CD4-positive, alpha-beta T cell (primary cell): ENCODE results near the gene OST4. TPM values are rescaled to one million over a fixed set of nuclear protein-coding genes. Genes with fewer than 3 reads are reported as not detected.
A peak's percentile ranks its signal among the peaks of the same experiment; 100 is the strongest.
"Not testable (repeated sequence)": the region's sequence is repeated elsewhere in the genome, so short reads cannot be mapped to it uniquely, and the experiment has no call there.

Experiments
- ATAC-seq: fragments of 200-7000 bp; cut with Tn5 transposase; one replicate; pipeline ENCODE4 v1.10.0; 2022; ENCODE audit warnings: mild to moderate bottlenecking; ENCODE audit not compliant: poor library complexity
- CTCF ChIA-PET: fragments of 350-600 bp; sonication (Branson Sonifier 250); formaldehyde crosslinking; loops from one replicate; lab custom pipeline; 2021; ENCODE audit warnings: antibody characterized with exemption, inconsistent platforms; lab: Charles Lee
- POLR2A ChIA-PET: fragments of 350-600 bp; sonication (Branson Sonifier 250); formaldehyde crosslinking; loops from one replicate; lab custom pipeline; 2021; ENCODE audit warnings: antibody characterized with exemption, inconsistent platforms; lab: Charles Lee
- DNase-seq, 14 experiments: peaks; one replicate each; pipeline ENCODE4 v3.0.0-alpha.2; 2013 to 2020; ENCODE audit warnings: mixed read lengths in 2 of 14
- H3K27ac ChIP-seq, 2 donors: one replicate each; pipeline versions ENCODE4 v1.5.1 to v1.7.0; 2013; ENCODE audit warnings: low read length in 2 of 2, low read depth in 1 of 2, mild to moderate bottlenecking in 1 of 2
- H3K27me3 ChIP-seq, 2 experiments: 1 replicate in 1 of 2; 2 replicates in 1 of 2; pipeline versions ENCODE4 v1.6.1 to v1.7.0; 2013; ENCODE audit warnings: low read length in 2 of 2, control low read depth in 1 of 2, mild to moderate bottlenecking in 1 of 2, moderate library complexity in 1 of 2; ENCODE audit not compliant: insufficient read depth in 2 of 2, control insufficient read depth in 1 of 2
- H3K36me3 ChIP-seq: one replicate; pipeline ENCODE4 v1.6.1; 2013; ENCODE audit warnings: low read length, control low read depth; ENCODE audit not compliant: insufficient read depth
- H3K4me1 ChIP-seq: one replicate; pipeline ENCODE4 v1.6.1; 2013; ENCODE audit warnings: low read length, control low read depth; ENCODE audit not compliant: insufficient read depth
- H3K4me3 ChIP-seq: one replicate; pipeline ENCODE4 v1.5.1; 2013; ENCODE audit warnings: mild to moderate bottlenecking, low read length, moderate library complexity
- H3K9me3 ChIP-seq, 2 experiments: 1 replicate in 1 of 2; 2 replicates in 1 of 2; pipeline versions ENCODE4 v1.6.1 to v1.7.0; 2013; ENCODE audit warnings: low read length in 2 of 2, mild to moderate bottlenecking in 2 of 2, control low read depth in 1 of 2, moderate library complexity in 1 of 2; ENCODE audit not compliant: control insufficient read depth in 1 of 2, insufficient read depth in 1 of 2
- H3K27ac Mint-ChIP-seq: one replicate; pipeline ENCODE4 v1.8.0; 2020; ENCODE audit warnings: mixed read lengths
- H3K27me3 Mint-ChIP-seq: one replicate; pipeline ENCODE4 v1.8.0; 2021; ENCODE audit warnings: mixed read lengths
- H3K36me3 Mint-ChIP-seq: one replicate; pipeline ENCODE4 v1.8.0; 2021; ENCODE audit warnings: low read depth, mixed read lengths
- H3K4me1 Mint-ChIP-seq: one replicate; pipeline ENCODE4 v1.8.0; 2021; ENCODE audit warnings: low read depth, mixed read lengths
- H3K4me3 Mint-ChIP-seq: one replicate; pipeline ENCODE4 v1.8.0; 2020; ENCODE audit warnings: mild to moderate bottlenecking, mixed read lengths
- H3K9me3 Mint-ChIP-seq: one replicate; pipeline ENCODE4 v1.8.0; 2020; ENCODE audit warnings: mixed read lengths
- CTCF ChIP-seq: fragments of 200-600 bp; IDR thresholded peaks from one replicate; pipeline ENCODE4 v1.8.0; 2022; ENCODE audit warnings: antibody characterized with exemption, mild to moderate bottlenecking
- intact Hi-C, 2 experiments: fragments of 100-400 bp; cut with DNase I in 1 of 2; cut with micrococcal nuclease in 1 of 2; formaldehyde crosslinking; loops; one replicate each; pipeline versions ENCODE4 v1.15.1 to v1.9.0; 2023 to 2025; cut with DNase I, micrococcal nuclease
- total RNA-seq, 174 experiments: library from RNA in 2 of 174; stranded (reverse) in 2 of 174; gene quantifications; one replicate each; pipeline ENCODE4 v1.2.3 and lab custom pipeline; 2021 to 2026

Gene OST4
- total RNA-seq, 2 experiments from 2014 or later = 232 to 254 TPM

- Mint-ChIP-seq H3K4me1 (peaks cover 64% of the 10 kb centered on the region), H3K4me3 (peak overlapping the region; percentile 83)
- CTCF ChIA-PET = interaction anchor here (0.6 kb wide), 1 partner anchor 32 kb away, joined by 3 read pairs; no protein-coding TSS in a partner anchor
These were observed 4.9 kb upstream of the OST4 start for GRCh38 chr2:27076323-27076722.

GRCh38 chr2:27075566-27075871 is 4.1 kb upstream of the OST4 start:
- CTCF ChIA-PET, ATAC-seq, intact Hi-C loops, DNase-seq, H3K27me3 ChIP-seq, H3K27me3 Mint-ChIP-seq, H3K36me3 ChIP-seq, H3K9me3 Mint-ChIP-seq, H3K36me3 Mint-ChIP-seq, H3K4me3 ChIP-seq, H3K9me3 ChIP-seq: not testable (repeated sequence)
- Histone ChIP-seq H3K27ac (peak overlapping the region in 1 of 2 donors; percentile 22), H3K4me1 (peaks cover 45% of the 10 kb centered on the region)
- H3K4me3 Mint-ChIP-seq = peak overlapping the region; percentile 80
- POLR2A ChIA-PET = interaction anchor here (10.6 to 13.4 kb wide), 2 partner anchors 8 to 20 kb away, joined by 161 to 301 read pairs; partner anchors contain the start of genes AGBL5 and KHK
- H3K4me1 Mint-ChIP-seq = peaks cover 65% of the 10 kb centered on the region
- H3K27ac Mint-ChIP-seq = peak overlapping the region; percentile 73

More at GRCh38 chr2:27076323-27076722, 4.9 kb upstream of the OST4 start:
- Histone ChIP-seq H3K4me3 (no peak overlapping the region), H3K9me3 (no peaks in the 10 kb centered on the region), H3K36me3 (no peaks in the 10 kb centered on the region), H3K4me1 (peaks cover 46% of the 10 kb centered on the region), H3K27ac (no peak overlapping the region), H3K27me3 (no peaks in the 10 kb centered on the region)
- POLR2A ChIA-PET = interaction anchor here (13.4 kb wide), 1 partner anchor 21 kb away, joined by 301 read pairs; the partner anchor contains the start of gene AGBL5
- Mint-ChIP-seq H3K27ac (no peak overlapping the region), H3K27me3 (no peaks in the 10 kb centered on the region), H3K9me3 (no peaks in the 10 kb centered on the region), H3K36me3 (peaks cover 1% of the 10 kb centered on the region)
- intact Hi-C loops = no loop called here
- DNase-seq = no peak
- no peak for ATAC-seq
- TF ChIP-seq CTCF = no peak

GRCh38 chr2:27074738-27075565 is 3.5 kb upstream of the OST4 start:
- Histone ChIP-seq H3K27me3 (no peaks in the 10 kb centered on the region), H3K36me3 (peaks cover 2% of the 10 kb centered on the region), H3K9me3 (no peaks in the 10 kb centered on the region), H3K27ac (peak overlapping the region in 1 of 2 donors; percentile 22), H3K4me1 (peaks cover 48% of the 10 kb centered on the region), H3K4me3 (no peak overlapping the region)
- Mint-ChIP-seq H3K4me1 (peaks cover 69% of the 10 kb centered on the region), H3K4me3 (peak overlapping the region; percentile 80), H3K36me3 (peaks cover 11% of the 10 kb centered on the region), H3K27ac (peak overlapping the region; percentile 73), H3K9me3 (no peaks in the 10 kb centered on the region), H3K27me3 (no peaks in the 10 kb centered on the region)
- TF ChIP-seq CTCF = no peak
- ChIA-PET POLR2A (interaction anchor here (10.6 to 13.4 kb wide), 2 partner anchors 9 to 20 kb away, joined by 161 to 301 read pairs; partner anchors contain the start of genes AGBL5 and KHK), CTCF (interaction anchor here (0.9 kb wide), 1 partner anchor 113 kb away, joined by 3 read pairs; no protein-coding TSS in a partner anchor)
- no peak for ATAC-seq
- peak in 13 of 14 experiments; percentile 38 to 80 (median 53) for DNase-seq
- intact Hi-C loops = loop anchor here in 1 of 2 experiments (5.0 kb wide), 2 partner anchors 57 to 137 kb away; partner anchors contain the start of genes ATRAID, PREB and SLC5A6
